Sigmoid colon (tissue), 7 donors: ENCODE data around the gene TRIM24. TPM values are rescaled to one million over a fixed set of nuclear protein-coding genes. Genes with fewer than 3 reads are reported as not detected.

Experiments used
- DNase-seq: peaks from one replicate; pipeline ENCODE4 v3.0.0-alpha.2; 2019
- H3K27ac ChIP-seq, 4 donors: fragments of 200-600 bp; sonication (generic); one replicate each; pipeline ENCODE4 v1.5.1; 2016 to 2019; ENCODE audit warnings: mild to moderate bottlenecking in 1 of 4
- H3K27me3 ChIP-seq, 3 donors: fragments of 200-600 bp; sonication (generic); one replicate each; pipeline ENCODE4 v1.5.1; 2019; ENCODE audit warnings: mild to moderate bottlenecking in 1 of 3
- H3K36me3 ChIP-seq, 4 donors: fragments of 200-600 bp; sonication (generic); one replicate each; pipeline ENCODE4 v1.5.1; 2016 to 2019
- H3K4me1 ChIP-seq, 4 donors: fragments of 200-600 bp; sonication (generic); one replicate each; pipeline ENCODE4 v1.5.1; 2017 to 2019
- H3K4me3 ChIP-seq, 4 donors: fragments of 200-600 bp; sonication (generic); one replicate each; pipeline ENCODE4 v1.5.1; 2017 to 2019; ENCODE audit warnings: mild to moderate bottlenecking in 2 of 4, moderate library complexity in 1 of 4
- H3K9me3 ChIP-seq, 4 donors: fragments of 200-600 bp in 3 of 4; sonication (generic) in 3 of 4; one replicate each; pipeline versions ENCODE4 v1.5.1 to v1.6.1; 2013 to 2019
- CTCF ChIP-seq, 4 experiments: fragments of 450-650 bp in 3 of 4; fragments of 200-600 bp in 1 of 4; IDR thresholded peaks; one replicate each; pipeline ENCODE4 v1.5.1; 2016 to 2019; ENCODE audit warnings: antibody characterized with exemption in 4 of 4, mild to moderate bottlenecking in 3 of 4, moderate library complexity in 2 of 4
- EP300 ChIP-seq, 4 donors: sonication (generic); formaldehyde crosslinking; IDR thresholded peaks; one replicate each; pipeline ENCODE4 v1.6.1; 2017; ENCODE audit warnings: antibody characterized with exemption in 4 of 4
- POLR2A ChIP-seq, 2 donors: fragments of 450-650 bp; IDR thresholded peaks; one replicate each; pipeline ENCODE4 v1.6.1; 2016; ENCODE audit warnings: antibody characterized with exemption in 2 of 2, mild to moderate bottlenecking in 2 of 2, moderate library complexity in 2 of 2
- POLR2AphosphoS5 ChIP-seq, 4 donors: sonication (generic); formaldehyde crosslinking; IDR thresholded peaks; one replicate each; pipeline ENCODE4 v1.6.1; 2017; ENCODE audit warnings: antibody characterized with exemption in 4 of 4
- WGBS, 2 donors: extraction: QIAGEN DNeasy Blood & Tissue Kit; methylation state at CpG; one replicate each; pipeline ENCODE4 v1.1.7; 2013; 5-methylcytosine and 5-hydroxymethylcytosine counted together
- intact Hi-C: fragments of 100-400 bp; cut with DNase I; formaldehyde crosslinking; loops from one replicate; pipeline ENCODE4 v1.15.1; 2023
- polyA plus RNA-seq, 3 donors: library from polyadenylated mRNA; stranded (reverse); fragments of 200-250 nt; gene quantifications; one replicate each; pipeline ENCODE4 v1.2.3, GENCODE V29; 2013
- total RNA-seq, 4 donors: library from RNA; depleted of rRNA; stranded (reverse); fragments of >200 nt; gene quantifications; one replicate each; pipeline ENCODE4 v1.1.0, GENCODE V29; 2016
- donor health status: healthy with polysubstance abuse.
- donor health status: Bipolar disorder and iron deficiency.
- donor health status: healthy.

TRIM24 gene
- total and polyA plus RNA-seq, 7 donors, result 6.0 to 13.2 (median 11.4) TPM

DNA sequence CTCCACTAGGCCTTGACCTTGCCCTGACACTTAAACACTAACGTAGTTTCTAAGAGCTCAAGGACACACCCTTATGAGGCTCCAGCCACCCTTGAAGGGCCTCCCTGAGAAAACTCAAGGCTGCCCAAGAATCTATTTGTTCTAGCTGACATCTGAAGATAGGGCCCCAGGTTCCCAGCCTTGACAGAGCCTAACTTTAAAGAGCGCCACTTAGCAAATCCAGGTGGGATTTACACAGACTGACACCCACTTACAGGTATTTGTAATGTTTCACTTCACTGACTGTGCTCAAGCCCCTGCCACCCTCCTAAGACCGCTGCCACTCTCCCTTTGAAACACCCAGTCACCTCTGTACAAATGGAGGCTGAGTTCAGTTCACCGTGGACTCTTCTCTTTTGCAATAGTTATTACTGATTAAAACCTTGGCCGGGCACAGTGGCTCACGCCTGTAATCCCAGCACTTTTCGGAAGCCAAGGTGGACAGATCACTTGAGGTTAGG, 150.7 kb downstream of the TRIM24 start:
- no peak for DNase-seq
- TF ChIP-seq CTCF (IDR thresholded peaks at IDR 0.05), result no peak
- no peak for TF ChIP-seq POLR2AphosphoS5 (IDR thresholded peaks at IDR 0.05)
- TF ChIP-seq POLR2A (IDR thresholded peaks at IDR 0.05), result no peak
- TF ChIP-seq EP300 (IDR thresholded peaks at IDR 0.05), result no peak
- Histone ChIP-seq H3K9me3 (no peaks in the 10 kb centered on the region), H3K27me3 (no peaks in the 10 kb centered on the region), H3K36me3 (no peaks in the 10 kb centered on the region), H3K27ac (no peak overlapping the region), H3K4me1 (no peaks in the 10 kb centered on the region), H3K4me3 (no peak overlapping the region)
- intact Hi-C loops, result no loop called here
- WGBS, 2 donors, result 88 to 91% methylated on average over 7 of the region's 7 CpGs

DNA sequence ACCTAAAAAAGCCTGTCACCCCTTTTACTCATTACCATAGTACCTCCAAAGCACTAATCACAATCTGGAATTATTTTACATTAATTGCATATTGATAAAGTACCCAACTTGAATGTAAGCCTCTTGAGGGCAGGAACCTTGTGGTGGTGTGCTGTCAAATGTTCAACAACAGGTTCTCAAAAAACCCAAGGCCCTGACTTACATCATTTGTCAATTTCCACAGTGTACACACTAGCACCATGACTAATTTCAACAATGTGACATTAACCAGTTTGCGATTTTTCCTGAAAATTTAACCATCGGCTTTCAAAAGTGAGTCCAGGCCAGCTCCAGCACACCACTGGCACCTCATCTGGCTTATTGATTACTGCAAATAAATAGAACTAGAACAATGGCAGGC, 153.6 kb downstream of the TRIM24 start:
- H3K4me1 ChIP-seq, result no peaks in the 10 kb centered on the region
- H3K36me3 ChIP-seq, result no peaks in the 10 kb centered on the region
- DNase-seq, result no peak
- no peak overlapping the region for H3K27ac ChIP-seq
- no peak for TF ChIP-seq POLR2AphosphoS5 (IDR thresholded peaks at IDR 0.05)
- no peak for TF ChIP-seq EP300 (IDR thresholded peaks at IDR 0.05)
- no peak for TF ChIP-seq POLR2A (IDR thresholded peaks at IDR 0.05)
- no peak for TF ChIP-seq CTCF (IDR thresholded peaks at IDR 0.05)
- H3K9me3 ChIP-seq, result no peaks in the 10 kb centered on the region
- no peak overlapping the region for H3K4me3 ChIP-seq
- H3K27me3 ChIP-seq, result no peaks in the 10 kb centered on the region
- intact Hi-C loops, result no loop called here
- WGBS, 2 donors, result 97% methylated on average over 2 of the region's 2 CpGs

DNA sequence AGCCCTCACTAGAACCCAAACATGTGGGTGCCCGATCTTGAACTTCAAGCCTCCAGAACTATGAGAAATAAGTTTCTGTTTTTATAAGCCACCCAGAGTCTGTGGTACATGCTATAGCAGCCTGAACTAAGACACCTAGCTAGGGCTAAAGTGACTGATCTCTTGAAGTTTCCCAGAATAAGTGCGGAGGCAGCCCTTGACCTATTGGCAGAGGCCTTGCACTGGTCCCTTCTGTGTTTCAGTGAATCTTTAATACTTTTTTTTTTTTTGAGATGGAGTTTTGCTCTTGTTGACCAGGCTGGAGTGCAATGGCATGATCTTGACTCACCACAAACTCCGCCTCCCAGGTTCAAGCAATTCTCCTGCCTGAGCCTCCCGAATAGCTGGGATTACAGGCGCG, 156.0 kb downstream of the TRIM24 start:
- no peaks in the 10 kb centered on the region for H3K36me3 ChIP-seq
- intact Hi-C loops, result no loop called here
- no peaks in the 10 kb centered on the region for H3K4me1 ChIP-seq
- H3K27me3 ChIP-seq, result no peaks in the 10 kb centered on the region
- no peak for DNase-seq
- 95 to 96% methylated on average over 6 of the region's 6 CpGs for WGBS, 2 donors
- TF ChIP-seq POLR2AphosphoS5 (IDR thresholded peaks at IDR 0.05), result no peak
- TF ChIP-seq CTCF (IDR thresholded peaks at IDR 0.05), result no peak
- no peak for TF ChIP-seq EP300 (IDR thresholded peaks at IDR 0.05)
- no peak for TF ChIP-seq POLR2A (IDR thresholded peaks at IDR 0.05)
- no peaks in the 10 kb centered on the region for H3K9me3 ChIP-seq
- no peak overlapping the region for H3K4me3 ChIP-seq
- H3K27ac ChIP-seq, result no peak overlapping the region

GRCh38 chr7:138618506-138618905, 158.4 kb downstream of the TRIM24 start:
- no peak for TF ChIP-seq POLR2AphosphoS5 (IDR thresholded peaks at IDR 0.05)
- no peak for TF ChIP-seq POLR2A (IDR thresholded peaks at IDR 0.05)
- TF ChIP-seq EP300 (IDR thresholded peaks at IDR 0.05), result no peak
- no peak for TF ChIP-seq CTCF (IDR thresholded peaks at IDR 0.05)
- H3K36me3 ChIP-seq, result no peaks in the 10 kb centered on the region
- no peaks in the 10 kb centered on the region for H3K9me3 ChIP-seq
- H3K27ac ChIP-seq, result no peak overlapping the region
- intact Hi-C loops, result no loop called here
- DNase-seq, result no peak
- no peaks in the 10 kb centered on the region for H3K4me1 ChIP-seq
- 94 to 96% methylated on average over 10 of the region's 10 CpGs for WGBS, 2 donors
- no peaks in the 10 kb centered on the region for H3K27me3 ChIP-seq
- H3K4me3 ChIP-seq, result no peak overlapping the region

GRCh38 chr7:138618933-138619332, 158.9 kb downstream of the TRIM24 start:
- H3K36me3 ChIP-seq, result no peaks in the 10 kb centered on the region
- no peak for TF ChIP-seq EP300 (IDR thresholded peaks at IDR 0.05)
- TF ChIP-seq POLR2A (IDR thresholded peaks at IDR 0.05), result no peak
- TF ChIP-seq CTCF (IDR thresholded peaks at IDR 0.05), result no peak
- no peak for TF ChIP-seq POLR2AphosphoS5 (IDR thresholded peaks at IDR 0.05)
- intact Hi-C loops, result no loop called here

More at GRCh38 chr7:138618933-138619332, 158.9 kb downstream of the TRIM24 start:
- no peak for DNase-seq
- H3K27me3 ChIP-seq, result no peaks in the 10 kb centered on the region
- no peaks in the 10 kb centered on the region for H3K9me3 ChIP-seq
- H3K4me3 ChIP-seq, result no peak overlapping the region
- no peak overlapping the region for H3K27ac ChIP-seq
- H3K4me1 ChIP-seq, result no peaks in the 10 kb centered on the region
